Nephron progenitor cell (in vitro differentiated cells): Measurements from ENCODE around the gene KIF1B.

Experiments
- DNase-seq: peaks from one replicate; pipeline ENCODE4 v3.0.0; 2021
- H3K27ac Mint-ChIP-seq: 2 replicates; pipeline ENCODE4 v1.8.0; 2021; ENCODE audit warnings: mild to moderate bottlenecking, moderate library complexity, mixed read lengths
- H3K27me3 Mint-ChIP-seq: 2 replicates; pipeline ENCODE4 v1.8.0; 2021; ENCODE audit warnings: mild to moderate bottlenecking, low read depth, mixed read lengths; ENCODE audit not compliant: poor library complexity
- H3K36me3 Mint-ChIP-seq: 2 replicates; pipeline ENCODE4 v1.8.0; 2021; ENCODE audit warnings: low read depth, mixed read lengths
- H3K4me1 Mint-ChIP-seq: 2 replicates; pipeline ENCODE4 v1.8.0; 2021; ENCODE audit warnings: mixed read lengths
- H3K4me3 Mint-ChIP-seq: 2 replicates; pipeline ENCODE4 v1.8.0; 2021; ENCODE audit warnings: mild to moderate bottlenecking, moderate library complexity, mixed read lengths
- H3K9me3 Mint-ChIP-seq: 2 replicates; pipeline ENCODE4 v1.8.0; 2021; ENCODE audit warnings: mild to moderate bottlenecking, moderate library complexity, mixed read lengths
- TF ChIP-seq, protein P1 (sequence below): fragments of 200-600 bp; sonication (generic); IDR thresholded peaks from 2 replicates; pipeline ENCODE4 v1.5.0; 2021; ENCODE audit warnings: antibody characterized with exemption

Gene KIF1B

DNA sequence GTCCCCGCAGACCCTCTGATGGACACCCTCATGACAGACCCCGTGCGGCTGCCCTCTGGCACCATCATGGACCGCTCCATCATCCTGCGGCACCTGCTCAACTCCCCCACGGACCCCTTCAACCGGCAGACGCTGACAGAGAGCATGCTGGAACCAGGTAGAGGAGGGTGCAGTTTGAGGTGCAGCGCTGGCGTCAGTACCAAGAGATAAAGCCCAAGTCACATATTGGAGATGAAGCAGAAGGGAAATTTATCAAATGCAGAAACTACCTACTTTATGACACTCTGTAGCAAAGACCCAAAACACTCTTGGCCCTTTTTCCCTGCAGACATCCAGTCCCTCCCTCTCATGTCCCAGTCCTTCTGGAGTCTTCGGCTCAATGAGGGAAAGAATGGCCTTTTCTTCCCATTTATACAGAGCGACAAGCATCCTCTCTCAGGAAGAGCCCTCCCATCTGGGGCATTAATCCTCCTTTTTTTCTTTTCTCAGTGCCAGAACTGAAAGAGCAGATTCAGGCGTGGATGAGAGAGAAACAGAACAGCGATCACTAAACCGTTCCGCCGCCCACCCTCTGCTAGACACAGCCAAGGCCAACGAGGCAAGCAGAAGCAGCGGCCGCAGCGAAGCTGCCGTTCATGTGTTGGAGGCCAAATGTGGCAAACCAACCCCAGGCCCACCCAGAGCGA, 30.8 kb upstream of the KIF1B start:
- Mint-ChIP-seq H3K4me3 (peak overlapping the region; percentile 16), H3K36me3 (peaks cover 61% of the 10 kb centered on the region), H3K4me1 (peaks cover 39% of the 10 kb centered on the region), H3K27me3 (peaks cover 7% of the 10 kb centered on the region), H3K9me3 (peaks cover 19% of the 10 kb centered on the region), H3K27ac (peak overlapping the region; percentile 93)
- DNase-seq = peak; percentile 53
- TF ChIP-seq, protein P1, sequence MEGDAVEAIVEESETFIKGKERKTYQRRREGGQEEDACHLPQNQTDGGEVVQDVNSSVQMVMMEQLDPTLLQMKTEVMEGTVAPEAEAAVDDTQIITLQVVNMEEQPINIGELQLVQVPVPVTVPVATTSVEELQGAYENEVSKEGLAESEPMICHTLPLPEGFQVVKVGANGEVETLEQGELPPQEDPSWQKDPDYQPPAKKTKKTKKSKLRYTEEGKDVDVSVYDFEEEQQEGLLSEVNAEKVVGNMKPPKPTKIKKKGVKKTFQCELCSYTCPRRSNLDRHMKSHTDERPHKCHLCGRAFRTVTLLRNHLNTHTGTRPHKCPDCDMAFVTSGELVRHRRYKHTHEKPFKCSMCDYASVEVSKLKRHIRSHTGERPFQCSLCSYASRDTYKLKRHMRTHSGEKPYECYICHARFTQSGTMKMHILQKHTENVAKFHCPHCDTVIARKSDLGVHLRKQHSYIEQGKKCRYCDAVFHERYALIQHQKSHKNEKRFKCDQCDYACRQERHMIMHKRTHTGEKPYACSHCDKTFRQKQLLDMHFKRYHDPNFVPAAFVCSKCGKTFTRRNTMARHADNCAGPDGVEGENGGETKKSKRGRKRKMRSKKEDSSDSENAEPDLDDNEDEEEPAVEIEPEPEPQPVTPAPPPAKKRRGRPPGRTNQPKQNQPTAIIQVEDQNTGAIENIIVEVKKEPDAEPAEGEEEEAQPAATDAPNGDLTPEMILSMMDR = no peak

DNA sequence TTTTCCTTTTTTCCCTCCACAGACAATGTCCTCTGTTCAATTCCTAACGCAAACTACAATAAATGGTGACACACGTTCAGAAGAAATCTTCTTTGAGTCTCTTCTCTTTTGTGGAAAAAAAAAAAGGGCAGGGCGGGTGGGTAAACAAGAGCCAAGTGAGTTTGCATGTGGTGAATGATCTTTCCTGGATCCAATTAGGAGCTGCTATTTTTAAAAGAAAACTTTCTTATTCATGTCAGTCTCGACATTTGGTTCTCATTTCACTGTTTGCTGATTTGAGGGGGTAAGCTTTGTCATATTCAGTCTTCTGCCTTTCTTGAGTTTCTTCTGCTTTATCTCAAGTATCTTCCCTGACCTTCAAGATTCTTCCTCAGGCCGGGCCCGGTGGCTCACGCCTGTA, 29.2 kb upstream of the KIF1B start:
- H3K27me3 Mint-ChIP-seq = peaks cover 5% of the 10 kb centered on the region
- H3K9me3 Mint-ChIP-seq = peaks cover 5% of the 10 kb centered on the region
- H3K27ac Mint-ChIP-seq = peak overlapping the region; percentile 50
- H3K4me3 Mint-ChIP-seq = no peak overlapping the region
- TF ChIP-seq, protein P1 = no peak
- no peak for DNase-seq
- peaks cover 44% of the 10 kb centered on the region for H3K4me1 Mint-ChIP-seq
- H3K36me3 Mint-ChIP-seq = peaks cover 45% of the 10 kb centered on the region

DNA sequence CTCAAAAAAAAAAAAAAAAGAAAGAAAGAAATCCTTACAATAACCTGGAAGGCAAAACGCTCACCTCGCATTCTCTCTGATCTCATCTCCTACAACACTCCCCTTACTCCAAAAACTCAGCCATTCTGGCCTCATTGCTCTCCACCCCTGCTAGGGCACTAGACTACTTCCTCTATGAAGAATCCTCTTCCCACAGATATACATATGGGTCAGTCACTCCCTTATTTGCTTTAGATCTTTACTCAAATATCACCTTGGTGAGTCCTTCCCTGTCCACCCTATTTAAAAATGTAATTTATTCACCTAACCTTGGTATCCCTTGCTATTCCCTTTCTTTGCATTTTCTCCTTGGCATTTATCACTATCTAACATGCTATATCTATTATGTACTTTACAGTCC, 24.6 kb upstream of the KIF1B start:
- Mint-ChIP-seq H3K4me3 (no peak overlapping the region), H3K27ac (peak overlapping the region; percentile 44), H3K9me3 (peaks cover 12% of the 10 kb centered on the region), H3K4me1 (peaks cover 12% of the 10 kb centered on the region), H3K27me3 (peaks cover 9% of the 10 kb centered on the region), H3K36me3 (peaks cover 23% of the 10 kb centered on the region)
- TF ChIP-seq, protein P1 = no peak
- DNase-seq = no peak

DNA sequence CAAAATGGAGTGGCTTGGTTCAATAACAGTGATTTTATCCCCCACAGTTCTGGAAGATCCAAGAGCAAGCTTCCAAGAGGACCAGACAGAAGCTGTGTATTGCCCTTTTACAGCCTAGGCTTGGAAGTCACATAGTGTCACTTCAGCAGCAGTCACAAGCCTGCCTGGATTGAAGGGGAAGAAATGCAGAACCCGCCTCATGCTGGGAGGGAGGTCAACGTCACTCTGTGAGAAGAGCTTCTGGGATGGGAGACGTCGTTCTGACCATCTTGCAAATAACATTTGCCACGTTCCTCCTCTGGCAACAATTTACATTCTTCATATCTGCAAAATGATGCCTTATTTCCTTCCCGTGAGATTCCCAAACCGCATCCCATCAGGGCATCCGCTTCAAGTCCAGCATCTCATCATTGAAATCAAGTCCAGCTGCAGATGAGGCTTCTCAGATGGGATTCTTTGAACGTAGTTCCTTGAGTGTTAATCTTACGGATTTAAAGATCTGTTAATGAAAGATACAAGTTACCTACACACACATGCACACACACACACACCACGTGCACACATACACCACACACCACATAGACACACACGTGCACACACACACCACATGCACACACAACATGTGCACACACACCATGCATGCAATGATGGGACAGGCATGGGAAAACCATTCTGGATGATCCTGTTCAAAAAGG, 23.9 kb upstream of the KIF1B start:
- no peak overlapping the region for H3K27ac Mint-ChIP-seq
- no peak for DNase-seq
- no peak overlapping the region for H3K4me3 Mint-ChIP-seq
- H3K9me3 Mint-ChIP-seq = peaks cover 12% of the 10 kb centered on the region
- peaks cover 5% of the 10 kb centered on the region for H3K4me1 Mint-ChIP-seq
- H3K36me3 Mint-ChIP-seq = peaks cover 16% of the 10 kb centered on the region
- peaks cover 9% of the 10 kb centered on the region for H3K27me3 Mint-ChIP-seq
- TF ChIP-seq, protein P1 = no peak

DNA sequence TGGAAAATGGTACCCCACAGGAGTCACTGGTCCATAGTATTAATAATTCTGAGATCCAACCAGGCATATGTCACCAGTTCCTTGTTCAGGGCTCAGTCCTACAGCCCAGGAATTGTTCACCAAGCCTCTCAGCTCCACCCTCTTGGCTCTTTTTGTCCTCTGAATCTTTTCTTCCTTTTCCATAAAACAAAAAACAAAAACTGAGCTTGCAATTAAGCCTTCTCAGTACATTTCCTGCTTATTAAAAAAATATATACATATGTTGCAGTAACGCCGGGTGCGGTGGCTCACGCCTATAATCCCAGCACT, 23.4 kb upstream of the KIF1B start:
- TF ChIP-seq, protein P1 = no peak
- no peak for DNase-seq
- Mint-ChIP-seq H3K4me3 (no peak overlapping the region), H3K9me3 (peaks cover 12% of the 10 kb centered on the region), H3K27ac (no peak overlapping the region), H3K4me1 (peaks cover 5% of the 10 kb centered on the region), H3K27me3 (peaks cover 9% of the 10 kb centered on the region), H3K36me3 (peaks cover 14% of the 10 kb centered on the region)
